Measurements from ENCODE around the gene CDK8.

DNA sequence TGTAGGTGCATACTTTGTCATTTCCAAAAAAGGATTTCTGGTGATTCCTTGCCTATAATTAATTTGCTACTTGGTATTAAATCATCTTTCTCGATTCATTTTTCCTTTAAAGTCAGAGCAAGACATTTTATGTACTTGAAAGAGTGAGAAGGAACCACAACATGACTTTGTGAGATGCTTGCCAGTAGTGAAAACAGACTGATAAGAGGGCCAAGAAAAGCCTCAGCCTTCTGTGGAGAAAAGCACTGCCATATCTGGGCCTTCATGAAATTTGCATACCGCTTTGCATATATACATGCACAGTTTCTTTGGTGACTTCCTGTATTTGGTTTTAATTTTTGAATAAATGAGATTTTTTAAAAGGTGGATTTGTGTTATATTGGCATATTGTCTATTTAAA, 128.4 kb downstream of the CDK8 start:
- TF ChIP-seq, protein P1, sequence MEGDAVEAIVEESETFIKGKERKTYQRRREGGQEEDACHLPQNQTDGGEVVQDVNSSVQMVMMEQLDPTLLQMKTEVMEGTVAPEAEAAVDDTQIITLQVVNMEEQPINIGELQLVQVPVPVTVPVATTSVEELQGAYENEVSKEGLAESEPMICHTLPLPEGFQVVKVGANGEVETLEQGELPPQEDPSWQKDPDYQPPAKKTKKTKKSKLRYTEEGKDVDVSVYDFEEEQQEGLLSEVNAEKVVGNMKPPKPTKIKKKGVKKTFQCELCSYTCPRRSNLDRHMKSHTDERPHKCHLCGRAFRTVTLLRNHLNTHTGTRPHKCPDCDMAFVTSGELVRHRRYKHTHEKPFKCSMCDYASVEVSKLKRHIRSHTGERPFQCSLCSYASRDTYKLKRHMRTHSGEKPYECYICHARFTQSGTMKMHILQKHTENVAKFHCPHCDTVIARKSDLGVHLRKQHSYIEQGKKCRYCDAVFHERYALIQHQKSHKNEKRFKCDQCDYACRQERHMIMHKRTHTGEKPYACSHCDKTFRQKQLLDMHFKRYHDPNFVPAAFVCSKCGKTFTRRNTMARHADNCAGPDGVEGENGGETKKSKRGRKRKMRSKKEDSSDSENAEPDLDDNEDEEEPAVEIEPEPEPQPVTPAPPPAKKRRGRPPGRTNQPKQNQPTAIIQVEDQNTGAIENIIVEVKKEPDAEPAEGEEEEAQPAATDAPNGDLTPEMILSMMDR (IDR thresholded peaks at IDR 0.05), result no peak
- TF ChIP-seq POLR2A (IDR thresholded peaks at IDR 0.05), result no peak
